H1 (cell line): Measurements from ENCODE around the gene GLS. TPM values are rescaled to one million over a fixed set of nuclear protein-coding genes. Genes with fewer than 3 reads are reported as not detected.

Experiments used
- CTCF ChIA-PET: fragments of 300-600 bp; sonication (Branson Sonifier 250); formaldehyde crosslinking; loops from one replicate; lab custom pipeline; 2021; ENCODE audit not compliant: partially characterized antibody; lab: Charles Lee
- POLR2A ChIA-PET: fragments of 300-600 bp; sonication (Branson Sonifier 250); formaldehyde crosslinking; loops from one replicate; lab custom pipeline; 2021; ENCODE audit warnings: inconsistent platforms; ENCODE audit not compliant: partially characterized antibody; lab: Charles Lee
- DNase-seq, 2 experiments: peaks; one replicate each; pipeline versions ENCODE4 v3.0.0 to v3.0.0-alpha.2; 2010 to 2022; ENCODE audit warnings: low spot score in 2 of 2, low read depth in 1 of 2, mixed read lengths in 1 of 2
- FAIRE-seq: peaks from 2 replicates; lab custom pipeline; 2011; peaks lifted over from hg19 to GRCh38; lab: Jason Lieb, UNC
- H2AFZ ChIP-seq: 2 replicates; pipeline ENCODE4 v1.8.1; 2012; ENCODE audit warnings: low read length, inconsistent platforms
- H2AK5ac ChIP-seq: 2 replicates; pipeline ENCODE4 v1.6.1; 2013; ENCODE audit warnings: low read depth, low read length
- H2BK120ac ChIP-seq: replicated peaks from 2 replicates; pipeline ENCODE3; 2013; ENCODE audit warnings: low read depth, low read length, inconsistent platforms
- H2BK12ac ChIP-seq: 2 replicates; pipeline ENCODE4 v1.6.1; 2013; ENCODE audit warnings: low read depth, low read length
- H2BK15ac ChIP-seq: 2 replicates; pipeline ENCODE4 v1.6.1; 2013; ENCODE audit warnings: low read length
- H2BK20ac ChIP-seq: 2 replicates; pipeline ENCODE4 v1.6.1; 2013; ENCODE audit warnings: low read length
- H2BK5ac ChIP-seq: 2 replicates; pipeline ENCODE4 v1.6.1; 2013; ENCODE audit warnings: low read depth, low read length
- H3K14ac ChIP-seq: 2 replicates; pipeline ENCODE4 v1.6.1; 2013; ENCODE audit warnings: inconsistent platforms; ENCODE audit not compliant: insufficient read length
- H3K18ac ChIP-seq: 2 replicates; pipeline ENCODE4 v1.6.1; 2013; ENCODE audit warnings: low read length; ENCODE audit errors: extremely low read depth
- H3K23ac ChIP-seq: 2 replicates; pipeline ENCODE4 v1.6.1; 2013; ENCODE audit warnings: inconsistent platforms; ENCODE audit not compliant: insufficient read length
- H3K23me2 ChIP-seq: 2 replicates; pipeline ENCODE4 v1.6.1; 2013; ENCODE audit warnings: low read depth, low read length
- H3K27ac ChIP-seq: 2 replicates; pipeline ENCODE4 v1.6.1; 2011; ENCODE audit warnings: low read depth, low read length, inconsistent platforms
- H3K27me3 ChIP-seq, 4 experiments: replicated peaks in 1 of 4; 1 replicate in 1 of 4; 2 replicates in 3 of 4; pipeline versions ENCODE4 v1.6.1 to v1.8.1; 2011 to 2013; ENCODE audit warnings: low read length in 3 of 4, mild to moderate bottlenecking in 3 of 4, inconsistent platforms in 2 of 4, mixed read lengths in 2 of 4, moderate library complexity in 1 of 4; ENCODE audit not compliant: control insufficient read depth in 3 of 4, insufficient read depth in 3 of 4; ENCODE audit errors: extremely low read depth in 1 of 4
- H3K36me3 ChIP-seq, 4 experiments: 2 replicates each; pipeline versions ENCODE4 v1.6.1 to v1.8.1; 2011 to 2013; ENCODE audit warnings: mild to moderate bottlenecking in 4 of 4, low read length in 3 of 4, moderate library complexity in 2 of 4, control low read depth in 1 of 4, inconsistent platforms in 1 of 4; ENCODE audit not compliant: insufficient read depth in 4 of 4, control insufficient read depth in 2 of 4
- H3K4ac ChIP-seq: replicated peaks from 2 replicates; pipeline ENCODE3; 2013; ENCODE audit warnings: low read length, low read depth, mixed read lengths, inconsistent platforms; ENCODE audit not compliant: insufficient read length
- H3K4me1 ChIP-seq, 4 experiments: replicated peaks in 1 of 4; 1 replicate in 1 of 4; 2 replicates in 3 of 4; pipeline versions ENCODE4 v1.6.1 to v1.8.1; 2011 to 2013; ENCODE audit warnings: low read length in 3 of 4, inconsistent platforms in 2 of 4, mixed read lengths in 1 of 4; ENCODE audit not compliant: insufficient read depth in 4 of 4, control insufficient read depth in 3 of 4
- H3K4me2 ChIP-seq, 2 experiments: 2 replicates each; pipeline versions ENCODE4 v1.6.1 to v1.8.1; 2011 to 2013; ENCODE audit warnings: low read depth in 2 of 2, low read length in 2 of 2, control low read depth in 1 of 2, inconsistent platforms in 1 of 2, mild to moderate bottlenecking in 1 of 2; ENCODE audit not compliant: insufficient read depth in 1 of 2
- H3K4me3 ChIP-seq, 4 experiments: fragments of 200-600, 300-600 bp in 1 of 4; sonication (generic), shearing (Covaris generic), sonication (Bioruptor Twin) in 1 of 4; 2 replicates each; pipeline versions ENCODE4 v1.5.1 to v1.8.1; 2011 to 2016; ENCODE audit warnings: low read length in 4 of 4, low read depth in 3 of 4, control low read depth in 2 of 4, inconsistent platforms in 2 of 4, mild to moderate bottlenecking in 2 of 4, mixed read lengths in 1 of 4, moderate library complexity in 1 of 4; ENCODE audit not compliant: insufficient read depth in 2 of 4; ENCODE audit errors: extremely low read depth in 1 of 4
- H3K56ac ChIP-seq: replicated peaks from 2 replicates; pipeline ENCODE3; 2013; ENCODE audit warnings: low read depth, mild to moderate bottlenecking, mixed read lengths, low read length, inconsistent platforms; ENCODE audit not compliant: insufficient read length
- H3K79me1 ChIP-seq: 2 replicates; pipeline ENCODE4 v1.6.1; 2013; ENCODE audit warnings: low read depth, low read length, control low read depth
- H3K79me2 ChIP-seq, 2 experiments: 2 replicates each; pipeline versions ENCODE4 v1.6.1 to v1.8.1; 2012 to 2013; ENCODE audit warnings: low read length in 2 of 2, mild to moderate bottlenecking in 2 of 2, inconsistent platforms in 1 of 2; ENCODE audit not compliant: insufficient read depth in 2 of 2, control insufficient read depth in 1 of 2
- H3K9ac ChIP-seq, 4 experiments: replicated peaks in 1 of 4; 1 replicate in 1 of 4; 2 replicates in 3 of 4; pipeline versions ENCODE4 v1.6.1 to v1.8.1; 2011 to 2013; ENCODE audit warnings: low read depth in 3 of 4, low read length in 3 of 4, control low read depth in 2 of 4, mild to moderate bottlenecking in 2 of 4, moderate library complexity in 2 of 4, inconsistent platforms in 1 of 4; ENCODE audit errors: extremely low read depth in 1 of 4
- H3K9me3 ChIP-seq, 2 experiments: 2 replicates each; pipeline versions ENCODE4 v1.6.1 to v1.8.1; 2012 to 2013; ENCODE audit warnings: mild to moderate bottlenecking in 2 of 2, moderate library complexity in 2 of 2, control low read depth in 1 of 2, inconsistent platforms in 1 of 2, low read depth in 1 of 2, low read length in 1 of 2, mixed read lengths in 1 of 2; ENCODE audit not compliant: insufficient read depth in 2 of 2
- H4K20me1 ChIP-seq, 2 experiments: replicated peaks in 1 of 2; 2 replicates each; pipeline versions ENCODE3 to v1.8.1; 2011 to 2013; ENCODE audit warnings: inconsistent platforms in 2 of 2, low read length in 2 of 2, mild to moderate bottlenecking in 1 of 2; ENCODE audit not compliant: insufficient read depth in 2 of 2, control insufficient read depth in 1 of 2
- H4K5ac ChIP-seq: 2 replicates; pipeline ENCODE4 v1.6.1; 2013; ENCODE audit warnings: low read length, low read depth, mixed read lengths, inconsistent platforms; ENCODE audit not compliant: insufficient read length
- H4K8ac ChIP-seq: 2 replicates; pipeline ENCODE4 v1.8.0; 2013; ENCODE audit warnings: mild to moderate bottlenecking, moderate library complexity, low read length, inconsistent platforms; ENCODE audit not compliant: insufficient read depth; ENCODE audit errors: extremely low read depth
- H4K91ac ChIP-seq: replicated peaks from 2 replicates; pipeline ENCODE3; 2013; ENCODE audit warnings: low read length, mixed read lengths, inconsistent platforms; ENCODE audit not compliant: insufficient read length
- BACH1 ChIP-seq: IDR thresholded peaks from 2 replicates; pipeline ENCODE4 v1.6.1; 2012; ENCODE audit warnings: low read length, improper control_type of control experiment
- CBX5 ChIP-seq: fragments of 300-800, 300-1000 bp; sonication (generic); IDR thresholded peaks from 2 replicates; pipeline ENCODE4 v1.7.1; 2016; ENCODE audit warnings: antibody characterized with exemption, low read length, low read depth
- CBX8 ChIP-seq: fragments of 300-800, 300-1000 bp; sonication (generic); IDR thresholded peaks from 2 replicates; pipeline ENCODE4 v1.7.1; 2016; ENCODE audit warnings: low read depth, low read length, borderline replicate concordance
- CEBPB ChIP-seq: IDR thresholded peaks from 2 replicates; pipeline ENCODE4 v1.6.1; 2012; ENCODE audit warnings: low read depth, low read length
- CHD1 ChIP-seq: IDR thresholded peaks from 2 replicates; pipeline ENCODE4 v1.6.1; 2012; ENCODE audit warnings: low read depth, low read length, improper control_type of control experiment
- EGR1 ChIP-seq: IDR thresholded peaks from 2 replicates; pipeline ENCODE4 v1.6.1; 2011; ENCODE audit warnings: low read depth, low read length, borderline replicate concordance
- GTF2F1 ChIP-seq: IDR thresholded peaks from 2 replicates; pipeline ENCODE4 v1.6.1; 2012; ENCODE audit warnings: low read depth, low read length, improper control_type of control experiment, borderline replicate concordance
- JUN ChIP-seq: IDR thresholded peaks from 2 replicates; pipeline ENCODE4 v1.6.1; 2011; ENCODE audit warnings: low read depth, mild to moderate bottlenecking, improper control_type of control experiment, low read length
- JUND ChIP-seq: IDR thresholded peaks from 2 replicates; pipeline ENCODE4 v1.6.1; 2011; ENCODE audit warnings: mild to moderate bottlenecking, improper control_type of control experiment, low read length
- RXRA ChIP-seq: IDR thresholded peaks from 2 replicates; pipeline ENCODE4 v1.6.1; 2011; ENCODE audit warnings: low read depth, mild to moderate bottlenecking, low read length, moderate library complexity; ENCODE audit not compliant: insufficient read depth
- SP2 ChIP-seq: IDR thresholded peaks from 2 replicates; pipeline ENCODE4 v1.6.1; 2012; ENCODE audit warnings: mild to moderate bottlenecking, low read length, inconsistent platforms
- TBP ChIP-seq: IDR thresholded peaks from 2 replicates; pipeline ENCODE4 v1.6.1; 2011; ENCODE audit warnings: low read depth, low read length, improper control_type of control experiment
- TCF12 ChIP-seq: IDR thresholded peaks from 2 replicates; pipeline ENCODE4 v1.6.1; 2011; ENCODE audit warnings: low read depth, mild to moderate bottlenecking, low read length
- WGBS, 2 experiments: shearing (Covaris generic) in 1 of 2; methylation state at CpG; one replicate each; pipeline versions ENCODE4 v1.1.6 to v1.1.7; 2013 to 2015; ENCODE audit warnings: low lambda C conversion rate in 2 of 2, mixed read lengths in 2 of 2, inconsistent platforms in 1 of 2, low coverage in 1 of 2, missing lambda C conversion rate in 1 of 2; ENCODE audit not compliant: insufficient replicate concordance in 2 of 2, insufficient coverage in 1 of 2, insufficient read length in 1 of 2; ENCODE audit errors: extremely low coverage in 1 of 2, missing lambda C conversion rate in 1 of 2; 5-methylcytosine and 5-hydroxymethylcytosine counted together
- polyA plus RNA-seq, 7 experiments: library from polyadenylated mRNA; depleted of rRNA in 3 of 7; stranded (reverse) in 5 of 7; unstranded in 2 of 7; fragments of >200 nt in 5 of 7; fragments of 200-250 nt in 2 of 7; gene quantifications; 1 replicate in 5 of 7; 2 replicates in 1 of 7; 4 replicates in 1 of 7; pipeline versions ENCODE4 v1.2.1 to v1.2.3, GENCODE V29; 2011 to 2013; ENCODE audit warnings: missing spikeins in 2 of 7, mixed read lengths in 2 of 7
- total RNA-seq: library from RNA; stranded (reverse); fragmentation: NEBNext Ultra II Directional; extraction: Animal tissue kit (Norgen Biotek cat#: 25700); gene quantifications from 2 replicates; pipeline ENCODE4 v1.2.1, GENCODE V29; 2021

GLS gene
- total and polyA plus RNA-seq, 2 of the 8 experiments (the other 6 are each of a cell fraction or from before 2014, with no cell fraction given) = 15.7 to 89.8 TPM

DNA sequence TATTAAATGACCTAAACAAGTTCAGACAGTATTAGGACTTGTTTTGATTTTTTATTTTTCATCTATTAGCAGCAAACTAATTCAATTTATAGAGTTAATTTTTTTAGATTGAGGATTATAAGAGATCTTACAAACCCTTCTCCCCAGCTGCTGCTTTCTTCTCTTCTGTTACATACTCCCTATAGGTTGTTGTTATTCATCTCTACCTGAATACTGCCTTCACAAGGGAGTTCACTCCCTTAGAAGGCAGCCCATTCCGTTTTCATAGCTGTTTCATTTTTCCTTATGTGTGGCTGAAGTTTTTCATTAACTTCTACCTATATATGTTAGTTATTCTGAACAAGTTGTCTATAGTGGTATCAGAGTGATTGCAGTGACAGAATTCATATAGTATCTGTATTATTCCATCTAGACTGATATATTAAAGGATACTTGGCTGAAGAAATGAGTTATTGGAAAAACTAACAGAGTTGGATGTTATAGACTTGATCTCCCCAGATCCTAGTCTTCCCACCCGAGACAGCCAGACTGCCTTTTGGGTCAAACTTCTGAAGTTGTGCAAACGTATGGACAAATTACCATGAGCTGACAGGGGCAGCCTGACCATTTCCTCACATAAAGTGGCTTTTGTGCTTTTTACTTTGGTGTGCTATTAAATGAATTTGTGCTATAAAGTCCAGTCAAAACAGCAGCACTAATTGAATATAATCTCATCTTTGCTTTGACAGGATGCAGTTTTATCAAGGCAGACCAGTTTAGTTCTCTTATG lies 8.7 kb downstream of the GLS start:
- Histone ChIP-seq H3K9ac (no peak overlapping the region), H2AFZ (no peak overlapping the region), H2BK20ac (no peak overlapping the region), H3K27me3 (no peaks in the 10 kb centered on the region), H2BK15ac (no peak overlapping the region), H3K23me2 (no peaks in the 10 kb centered on the region), H4K8ac (no peak overlapping the region), H3K4ac (no peak overlapping the region), H3K23ac (no peak overlapping the region), H3K56ac (no peak overlapping the region), H2BK12ac (no peak overlapping the region), H4K5ac (peak overlapping the region; percentile 35), H2BK120ac (no peak overlapping the region), H3K4me2 (peak overlapping the region in 1 of 2 experiments; percentile 28; a peak in 1 of 4 replicates), H3K18ac (no peak overlapping the region), H3K9me3 (no peaks in the 10 kb centered on the region), H4K91ac (no peak overlapping the region), H3K36me3 (peaks cover 0 to 3% (median 0%) of the 10 kb centered on the region in 4 experiments; a peak in 1 of 8 replicates), H3K79me1 (no peaks in the 10 kb centered on the region), H3K79me2 (peaks cover 0 to 94% of the 10 kb centered on the region in 2 experiments; a peak in 3 of 4 replicates), H2AK5ac (no peak overlapping the region), H3K27ac (no peak overlapping the region), H2BK5ac (no peak overlapping the region), H4K20me1 (no peaks in the 10 kb centered on the region), H3K4me3 (0 out of 8 replicates have a peak overlapping the region, but pooled peaks of 1 of the 4 experiments have one; percentile 16), H3K4me1 (peaks cover 0 to 6% (median 2%) of the 10 kb centered on the region in 4 experiments; a peak in 1 of 7 replicates), H3K14ac (no peak overlapping the region)
- POLR2A ChIA-PET = interaction anchor here (1.7 to 7.0 kb wide), 2 partner anchors 8 to 12 kb away, joined by 6 to 43 read pairs; partner anchors contain the start of gene GLS
- CTCF ChIA-PET = interaction anchor here (1.2 to 2.3 kb wide), 3 partner anchors 33 to 108 kb away, joined by 3 to 9 read pairs (median 3); no protein-coding TSS in a partner anchor
- DNase-seq = no peak
- no peak for FAIRE-seq
- 66% methylated on average over 3 of the region's 3 CpGs; no CpG with 5 or more reads in 1 of the 2 experiments for WGBS, 2 experiments
- TF ChIP-seq CHD1 (no peak), TCF12 (no peak), TBP (no peak), JUN (no peak), GTF2F1 (no peak), SP2 (no peak), JUND (no peak), BACH1 (no peak), CEBPB (no peak), CBX8 (no peak), RXRA (no peak), CBX5 (no peak), EGR1 (no peak)
